ENCODE data around the gene INPP5F.
"Not testable (repeated sequence)": the region's sequence is repeated elsewhere in the genome, so short reads cannot be mapped to it uniquely, and the experiment has no call there.

INPP5F gene

DNA sequence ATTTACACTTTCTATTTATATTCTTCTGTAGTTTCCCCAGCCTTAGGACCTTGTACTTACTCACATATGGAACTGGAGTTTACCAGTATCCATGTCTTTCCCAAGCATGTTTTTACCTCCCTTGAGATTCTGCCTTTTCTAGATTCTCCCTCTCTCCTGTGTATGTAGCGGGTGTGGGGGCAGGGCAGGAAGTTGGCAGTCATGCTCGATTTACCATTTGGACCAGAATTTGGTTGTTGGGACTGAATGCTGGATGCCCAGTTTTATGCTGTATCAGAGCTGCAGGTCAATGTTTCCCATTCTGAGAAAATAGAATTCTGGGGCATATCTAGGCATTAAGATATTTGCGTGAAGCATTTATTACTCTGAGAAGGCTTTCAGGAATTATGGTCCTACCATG, 14.2 kb downstream of the INPP5F start:
- DNase-seq (ENCODE audit: low read depth) = no peak

DNA sequence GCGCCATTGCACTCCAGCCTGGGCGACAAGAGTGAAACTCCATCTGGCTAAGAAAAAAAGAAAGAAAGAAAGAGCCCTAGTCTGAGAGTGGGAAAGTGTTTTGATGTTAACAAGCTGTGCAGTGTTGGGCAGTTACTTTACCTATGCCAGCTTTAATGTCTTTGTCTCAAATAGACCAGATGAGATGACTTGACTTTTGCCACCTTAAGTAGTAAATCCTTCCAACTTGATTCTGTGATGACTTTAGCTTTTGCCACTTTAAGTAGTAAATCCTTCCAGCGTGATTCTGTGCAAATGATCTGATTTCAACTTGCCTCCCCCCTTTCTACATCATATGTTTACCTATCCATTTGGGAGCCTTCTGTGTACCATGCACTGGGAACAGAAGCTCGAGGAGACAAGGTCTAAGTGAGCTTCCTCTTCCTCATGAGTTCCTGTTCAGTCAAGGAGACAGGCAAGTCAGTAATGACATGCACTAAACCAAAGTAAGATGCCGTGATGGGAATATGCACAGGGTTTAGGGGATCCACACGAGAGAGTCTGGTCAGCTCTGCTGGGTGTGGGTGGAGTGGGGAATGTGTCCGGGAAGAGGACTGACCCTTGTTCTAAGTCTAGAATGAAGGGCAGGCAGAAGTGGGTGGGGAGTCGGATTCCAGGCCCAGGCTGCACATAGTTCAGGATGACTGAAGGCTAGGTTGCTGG, 17.2 kb downstream of the INPP5F start:
- DNase-seq (ENCODE audit: low read depth) = peak; percentile 41

- DNase-seq (ENCODE audit: low read depth) = no peak
Measured at GRCh38 chr10:119747940-119748339, 22.1 kb downstream of the INPP5F start.

GRCh38 chr10:119748871-119749270, 23.0 kb downstream of the INPP5F start:
- DNase-seq (ENCODE audit: low read depth) = no peak

DNA sequence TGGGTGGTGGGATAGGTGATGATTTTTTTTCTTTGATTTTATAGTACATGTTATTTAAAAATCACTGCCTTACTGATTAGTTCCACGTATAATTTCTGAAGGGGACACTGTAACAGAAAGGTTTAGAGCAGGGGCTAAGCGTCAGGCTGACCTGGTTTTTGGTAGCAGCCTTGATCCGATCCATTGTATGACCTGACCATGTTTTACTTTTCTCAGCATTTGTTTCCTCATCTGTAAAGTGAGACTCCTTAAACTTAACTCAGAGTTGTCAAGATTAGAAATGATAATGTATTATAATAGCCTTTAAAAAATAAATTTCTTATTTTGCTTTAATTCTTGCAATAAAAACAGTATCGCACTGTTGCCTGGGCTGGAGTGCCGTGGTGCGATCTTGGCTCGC, 23.6 kb downstream of the INPP5F start:
- no peak for DNase-seq (ENCODE audit: low read depth)

DNA sequence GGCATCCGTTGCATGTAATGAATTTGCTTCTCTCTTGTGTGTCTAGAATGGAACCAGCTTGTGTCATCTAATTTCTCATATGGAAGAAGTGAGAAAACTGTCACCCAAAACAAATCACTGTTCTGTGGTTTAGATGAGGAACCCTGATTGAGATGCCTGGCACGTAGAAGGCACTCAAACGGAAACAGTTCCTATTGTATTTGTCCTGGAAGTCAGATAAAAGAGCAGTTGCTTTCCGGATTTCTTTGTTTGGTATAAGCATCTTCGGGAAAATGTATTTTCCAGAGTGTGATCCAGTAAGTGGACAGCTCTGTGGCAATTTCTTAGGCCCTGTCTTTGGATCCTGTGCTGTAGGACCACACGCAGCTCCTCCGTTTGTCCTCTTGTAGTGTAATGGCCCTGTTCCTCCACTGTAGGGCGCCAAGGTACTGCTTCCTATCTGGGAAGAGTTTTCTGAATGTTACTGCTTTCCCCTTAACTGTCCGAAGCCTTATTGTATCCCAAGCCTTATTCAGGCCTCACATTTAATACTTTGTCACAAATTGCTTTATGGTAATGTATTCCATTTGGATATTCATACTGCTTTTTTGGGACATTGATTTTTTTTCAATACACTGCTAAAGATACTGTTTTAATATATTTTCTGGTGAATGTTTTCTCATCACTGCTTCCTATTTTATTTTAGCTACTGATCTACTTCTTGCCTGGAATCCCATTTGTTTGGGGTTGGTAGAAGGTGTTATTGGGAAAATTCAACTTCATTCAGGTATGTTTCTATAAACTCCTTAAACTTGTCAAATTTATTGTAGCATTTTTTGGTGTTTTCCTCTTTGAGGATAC, 24.8 kb downstream of the INPP5F start:
- DNase-seq (ENCODE audit: low read depth) = peak; percentile 83

- DNase-seq (ENCODE audit: low read depth) = no peak
Measured at GRCh38 chr10:119753309-119753708, 27.5 kb downstream of the INPP5F start.

- DNase-seq (ENCODE audit: low read depth) = no peak
Measured at GRCh38 chr10:119754085-119754484, 28.2 kb downstream of the INPP5F start.

DNA sequence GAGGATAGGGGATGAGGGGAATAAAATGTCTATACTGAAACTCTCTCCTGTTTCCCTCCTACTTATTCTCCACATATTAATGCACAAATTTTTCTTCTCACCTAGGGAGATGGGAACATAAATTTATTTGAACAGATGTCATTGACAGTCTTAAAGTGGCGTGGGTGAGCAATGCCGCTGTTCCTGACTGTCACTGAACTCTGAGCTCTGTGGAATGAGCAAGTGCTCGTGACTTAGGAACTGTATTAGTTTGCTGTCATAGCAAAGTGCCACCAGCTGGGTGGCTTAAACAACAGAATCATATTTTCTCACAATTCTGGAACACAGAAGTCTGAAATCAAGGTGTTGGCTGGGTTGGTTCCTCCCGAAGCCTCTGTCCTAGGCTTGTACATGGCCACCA, 29.1 kb downstream of the INPP5F start:
- no peak for DNase-seq (ENCODE audit: low read depth)

GRCh38 chr10:119755446-119755845, 29.6 kb downstream of the INPP5F start:
- peak; percentile 71 for DNase-seq (ENCODE audit: low read depth)

DNA sequence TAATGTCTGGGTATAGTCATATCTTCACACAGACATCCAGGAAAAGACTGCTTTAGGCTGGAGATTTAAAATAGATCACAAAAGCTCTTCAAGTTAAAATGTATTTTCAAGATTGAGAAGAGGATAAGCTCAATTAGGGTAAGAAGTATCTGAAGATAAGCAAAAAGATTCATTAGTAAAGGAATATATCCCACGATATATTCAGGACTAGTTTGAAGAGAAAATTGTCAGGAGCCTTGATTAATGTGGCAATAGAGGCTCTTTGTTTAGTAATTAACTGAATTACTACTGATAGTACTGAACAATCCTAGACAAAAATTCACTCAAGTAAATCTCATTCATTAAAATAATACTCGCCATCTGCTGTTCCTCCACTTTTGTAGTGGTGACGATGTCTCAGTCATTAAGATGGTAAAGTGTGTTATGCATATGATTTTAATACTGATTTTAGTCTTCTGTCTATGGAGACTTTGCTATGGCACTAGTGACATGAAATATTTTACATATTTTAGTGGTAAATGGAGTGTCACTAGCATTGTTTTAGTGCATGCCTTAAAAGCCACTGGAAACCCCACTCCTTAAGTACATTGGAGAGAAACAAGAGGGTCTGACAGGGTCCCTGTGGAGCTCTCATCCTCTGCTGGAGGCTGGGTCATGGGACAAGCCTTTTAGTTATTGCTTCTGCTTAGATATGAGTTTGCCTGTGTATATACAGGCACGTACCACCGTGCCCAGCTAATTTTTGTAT, 32.8 kb downstream of the INPP5F start:
- DNase-seq (ENCODE audit: low read depth) = no peak

- DNase-seq (ENCODE audit: low read depth) = peak; percentile 70
Measured at GRCh38 chr10:119759832-119760231, 34.0 kb downstream of the INPP5F start.

GRCh38 chr10:119761106-119761505, 35.3 kb downstream of the INPP5F start:
- peak; percentile 95 for DNase-seq (ENCODE audit: low read depth)

- DNase-seq (ENCODE audit: low read depth) = no peak
Measured at GRCh38 chr10:119762035-119762434, 36.2 kb downstream of the INPP5F start.

- DNase-seq (ENCODE audit: low read depth) = peak; percentile 62
Measured at GRCh38 chr10:119762805-119763798, 37.3 kb downstream of the INPP5F start.

DNA sequence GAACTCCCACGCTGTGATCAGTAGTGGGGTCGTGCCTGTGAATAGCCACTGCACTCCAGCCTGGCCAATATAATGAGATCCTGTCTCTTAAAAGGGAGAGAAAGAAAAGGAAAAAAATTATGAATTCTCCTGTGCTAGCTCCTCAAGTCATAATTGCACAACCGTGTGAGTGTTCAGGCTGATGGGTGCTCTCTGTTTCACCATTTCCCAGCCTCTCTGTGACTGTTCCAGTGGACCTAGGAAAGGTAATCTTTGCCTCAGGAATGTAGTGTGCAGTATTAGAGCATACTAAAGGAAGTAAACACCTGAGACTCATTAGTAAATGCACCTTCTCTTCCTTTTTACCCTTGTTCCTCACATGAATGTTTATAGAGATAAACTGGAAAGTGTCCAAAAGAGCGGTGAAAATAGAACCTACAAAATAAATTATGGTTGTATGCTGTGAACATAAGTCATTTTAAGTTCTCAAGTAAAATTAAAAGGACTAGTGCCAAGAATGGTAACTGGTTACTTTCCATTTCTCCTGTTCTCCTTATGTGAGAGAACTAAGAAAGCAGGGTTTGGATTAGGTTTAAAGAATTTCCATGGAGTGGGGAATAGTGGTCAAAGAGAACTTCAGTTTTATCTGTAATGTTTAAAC, 42.7 kb downstream of the INPP5F start:
- DNase-seq (ENCODE audit: low read depth) = no peak

- peak; percentile 85 for DNase-seq (ENCODE audit: low read depth)
Measured at GRCh38 chr10:119769886-119770285, 44.0 kb downstream of the INPP5F start.

GRCh38 chr10:119770928-119771327, 45.1 kb downstream of the INPP5F start:
- peak; percentile 44 for DNase-seq (ENCODE audit: low read depth)

- no peak for DNase-seq (ENCODE audit: low read depth)
Measured at GRCh38 chr10:119772334-119772733, 46.5 kb downstream of the INPP5F start.

- DNase-seq (ENCODE audit: low read depth) = not testable (repeated sequence)
Measured at GRCh38 chr10:119773041-119773440, 47.2 kb downstream of the INPP5F start.

DNA sequence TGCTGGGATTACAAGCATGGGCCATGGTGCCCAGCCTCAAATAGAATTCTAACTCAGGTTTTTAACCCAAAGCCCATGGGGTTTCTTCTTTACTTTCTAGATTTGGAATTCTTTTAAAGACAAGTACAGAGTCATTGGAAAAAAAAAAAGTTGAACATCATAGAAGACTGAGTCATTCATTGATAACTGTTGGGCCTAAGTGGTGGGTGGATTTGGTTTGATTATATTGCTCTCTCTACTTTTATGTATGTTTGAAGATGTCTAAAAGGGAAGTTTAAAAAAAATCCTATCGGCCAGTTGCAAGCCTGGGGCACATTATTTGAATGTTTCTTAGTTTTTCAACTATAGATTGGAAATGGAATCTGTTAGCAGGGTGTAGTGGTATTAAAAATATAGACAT, 49.7 kb downstream of the INPP5F start:
- DNase-seq (ENCODE audit: low read depth) = no peak

Measured in EH (cell line).